ENCODE results near the gene RNF2. TPM values are rescaled to one million over a fixed set of nuclear protein-coding genes. Genes with fewer than 3 reads are reported as not detected.

The RNF2 gene
- polyA plus RNA-seq, 1 of the 3 experiments (the other 2 are of a cell fraction) = 20.1 TPM

GRCh38 chr1:185054365-185055060 is 9.2 kb downstream of the RNF2 start:
- Histone ChIP-seq H3K4me2 (no peak overlapping the region), H3K9me3 (no peaks in the 10 kb centered on the region), H3K27me3 (ENCODE audit: insufficient read depth) (no peaks in the 10 kb centered on the region), H3K9ac (no peak overlapping the region), H3K4me3 (ENCODE audit: low read depth in 2 of 2, low read length in 1 of 2) (no peak overlapping the region), H3K9me2 (no peaks in the 10 kb centered on the region), H3K79me2 (ENCODE audit: insufficient read depth) (peaks cover 98% of the 10 kb centered on the region), H3K4me1 (ENCODE audit: control insufficient read depth in 1 of 2, insufficient read depth in 2 of 2, low read depth in 1 of 2, low read length in 1 of 2) (peaks cover 6 to 14% of the 10 kb centered on the region in 2 experiments; a peak in 3 of 4 replicates), H3F3A (replicated peaks; ENCODE audit: insufficient read depth) (no peaks in the 10 kb centered on the region), H3K36me3 (replicated peaks in 1 of 2; ENCODE audit: control insufficient read depth in 1 of 2, insufficient read depth in 2 of 2, low read length in 1 of 2) (peaks cover 0 to 4% of the 10 kb centered on the region in 2 experiments), H2AFZ (ENCODE audit: low read depth) (no peak overlapping the region), H4K20me1 (ENCODE audit: insufficient read depth) (peaks cover 27% of the 10 kb centered on the region), H3K27ac (ENCODE audit: low read depth in 2 of 2, low read length in 1 of 2) (no peak overlapping the region)
- no peak for DNase-seq
- ChIA-PET CTCF (interaction anchor here (1.3 kb wide), 1 partner anchor 12 kb away, joined by 3 read pairs; no protein-coding TSS in a partner anchor), POLR2A (no interaction called here)
- TF ChIP-seq POLR2AphosphoS5 (IDR thresholded peaks at IDR 0.05; ENCODE audit: low read depth, low read length) (no peak), PBX3 (IDR thresholded peaks at IDR 0.05) (no peak), FOXM1 (IDR thresholded peaks at IDR 0.05; ENCODE audit: low read depth) (no peak), FOSL2 (IDR thresholded peaks at IDR 0.05; ENCODE audit: borderline replicate concordance, low read depth) (no peak), FOXJ3 (CRISPR knock-in tag; IDR thresholded peaks at IDR 0.05) (no peak), MEF2A (IDR thresholded peaks at IDR 0.05; ENCODE audit: borderline replicate concordance, low read depth) (no peak), YY1 (IDR thresholded peaks at IDR 0.05; ENCODE audit: low read depth) (no peak), EZH2phosphoT487 (IDR thresholded peaks at IDR 0.05; ENCODE audit: borderline replicate concordance, low read depth) (no peak), RXRA (IDR thresholded peaks at IDR 0.05; ENCODE audit: borderline replicate concordance, low read depth) (no peak), ELF1 (IDR thresholded peaks at IDR 0.05) (no peak), JUND (IDR thresholded peaks at IDR 0.05) (no peak), RCOR1 (IDR thresholded peaks at IDR 0.05; ENCODE audit: low read length) (no peak), EP300 (IDR thresholded peaks at IDR 0.05; ENCODE audit: borderline replicate concordance in 1 of 2, low read depth in 1 of 2, low read length in 1 of 2) (no peak), GATA2 (CRISPR knock-in tag; IDR thresholded peaks at IDR 0.05) (no peak), IRF3 (IDR thresholded peaks at IDR 0.05; ENCODE audit: low read depth, low read length) (no peak), MXI1 (IDR thresholded peaks at IDR 0.05; ENCODE audit: low read depth, low read length) (no peak), SMC3 (IDR thresholded peaks at IDR 0.05; ENCODE audit: low read depth, low read length) (no peak)
- 96% methylated on average over 31 of the region's 31 CpGs for WGBS (ENCODE audit: low lambda C conversion rate)

GRCh38 chr1:185058110-185058509 is 12.8 kb downstream of the RNF2 start:
- Histone ChIP-seq H3K79me2 (ENCODE audit: insufficient read depth) (peaks cover 100% of the 10 kb centered on the region), H3F3A (replicated peaks; ENCODE audit: insufficient read depth) (no peaks in the 10 kb centered on the region), H3K9ac (no peak overlapping the region), H3K36me3 (replicated peaks in 1 of 2; ENCODE audit: control insufficient read depth in 1 of 2, insufficient read depth in 2 of 2, low read length in 1 of 2) (peaks cover 0 to 4% of the 10 kb centered on the region in 2 experiments), H4K20me1 (ENCODE audit: insufficient read depth) (peaks cover 25% of the 10 kb centered on the region), H3K9me2 (no peaks in the 10 kb centered on the region), H3K4me3 (ENCODE audit: low read depth in 2 of 2, low read length in 1 of 2) (no peak overlapping the region), H3K4me2 (no peak overlapping the region), H3K27ac (ENCODE audit: low read depth in 2 of 2, low read length in 1 of 2) (no peak overlapping the region), H2AFZ (ENCODE audit: low read depth) (no peak overlapping the region), H3K4me1 (ENCODE audit: control insufficient read depth in 1 of 2, insufficient read depth in 2 of 2, low read depth in 1 of 2, low read length in 1 of 2) (peaks cover 6 to 14% of the 10 kb centered on the region in 2 experiments; a peak in 3 of 4 replicates), H3K9me3 (no peaks in the 10 kb centered on the region), H3K27me3 (ENCODE audit: insufficient read depth) (no peaks in the 10 kb centered on the region)
- DNase-seq = no peak
- 100% methylated on average over 2 of the region's 2 CpGs for WGBS (ENCODE audit: low lambda C conversion rate)
- CTCF ChIA-PET = no interaction called here
- POLR2A ChIA-PET = no interaction called here
- TF ChIP-seq RAD21 (IDR thresholded peaks at IDR 0.05; ENCODE audit: low read length) = no peak
- TF ChIP-seq FOXJ3 (CRISPR knock-in tag; IDR thresholded peaks at IDR 0.05) = no peak
- TF ChIP-seq ZBTB33 (IDR thresholded peaks at IDR 0.05; ENCODE audit: borderline replicate concordance, low read depth) = no peak
- no peak for TF ChIP-seq USF2 (IDR thresholded peaks at IDR 0.05; ENCODE audit: borderline replicate concordance, low read depth, low read length)
- no peak for TF ChIP-seq IRF3 (IDR thresholded peaks at IDR 0.05; ENCODE audit: low read depth, low read length)
- TF ChIP-seq USF1 (IDR thresholded peaks at IDR 0.05; ENCODE audit: borderline replicate concordance, low read depth) = no peak
- no peak for TF ChIP-seq MEF2A (IDR thresholded peaks at IDR 0.05; ENCODE audit: borderline replicate concordance, low read depth)
